Right lobe of liver (tissue), 4 donors: ENCODE results near the gene DYNLRB1.
"Not testable (repeated sequence)": the region's sequence is repeated elsewhere in the genome, so short reads cannot be mapped to it uniquely, and the experiment has no call there.

Source experiments
- POLR2A ChIP-seq: fragments of 450-650 bp; IDR thresholded peaks from one replicate; pipeline ENCODE4 v1.6.1; 2017; ENCODE audit warnings: antibody characterized with exemption, mild to moderate bottlenecking
- TF ChIP-seq, protein P1 (sequence below), 4 donors: fragments of 200-600 bp in 3 of 4; fragments of 450-650 bp in 1 of 4; IDR thresholded peaks; one replicate each; pipeline versions ENCODE4 v1.5.1 to v1.8.0; 2016 to 2022; ENCODE audit warnings: antibody characterized with exemption in 4 of 4, mild to moderate bottlenecking in 2 of 4
- donor health status: DM: no; HTN: no; CAD: no.
- donor health status: DM: no; HTN: no; CAD: no.
- donor health status: DM: no; HTN: yes; CAD: no.

DNA sequence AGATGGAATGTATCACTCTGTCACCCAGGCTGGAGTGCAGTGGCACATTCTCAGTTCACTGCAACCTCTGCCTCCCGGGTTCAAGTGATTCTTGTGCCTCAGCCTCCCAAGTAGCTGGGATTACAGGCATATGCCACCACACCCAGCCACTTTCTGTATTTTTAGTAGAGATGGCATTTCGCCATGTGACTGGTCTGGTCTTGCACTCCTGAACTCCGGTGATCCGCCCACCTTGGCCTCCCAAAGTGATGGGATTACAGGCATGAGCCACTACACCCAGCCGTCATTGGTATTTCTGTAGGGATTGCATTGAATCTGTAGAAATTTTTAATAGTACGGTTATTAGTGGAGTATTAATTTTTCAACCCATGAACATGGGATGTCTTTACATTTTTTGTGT lies 18.6 kb upstream of the DYNLRB1 start:
- TF ChIP-seq, protein P1, sequence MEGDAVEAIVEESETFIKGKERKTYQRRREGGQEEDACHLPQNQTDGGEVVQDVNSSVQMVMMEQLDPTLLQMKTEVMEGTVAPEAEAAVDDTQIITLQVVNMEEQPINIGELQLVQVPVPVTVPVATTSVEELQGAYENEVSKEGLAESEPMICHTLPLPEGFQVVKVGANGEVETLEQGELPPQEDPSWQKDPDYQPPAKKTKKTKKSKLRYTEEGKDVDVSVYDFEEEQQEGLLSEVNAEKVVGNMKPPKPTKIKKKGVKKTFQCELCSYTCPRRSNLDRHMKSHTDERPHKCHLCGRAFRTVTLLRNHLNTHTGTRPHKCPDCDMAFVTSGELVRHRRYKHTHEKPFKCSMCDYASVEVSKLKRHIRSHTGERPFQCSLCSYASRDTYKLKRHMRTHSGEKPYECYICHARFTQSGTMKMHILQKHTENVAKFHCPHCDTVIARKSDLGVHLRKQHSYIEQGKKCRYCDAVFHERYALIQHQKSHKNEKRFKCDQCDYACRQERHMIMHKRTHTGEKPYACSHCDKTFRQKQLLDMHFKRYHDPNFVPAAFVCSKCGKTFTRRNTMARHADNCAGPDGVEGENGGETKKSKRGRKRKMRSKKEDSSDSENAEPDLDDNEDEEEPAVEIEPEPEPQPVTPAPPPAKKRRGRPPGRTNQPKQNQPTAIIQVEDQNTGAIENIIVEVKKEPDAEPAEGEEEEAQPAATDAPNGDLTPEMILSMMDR (IDR thresholded peaks at IDR 0.05): not testable (repeated sequence)
- TF ChIP-seq POLR2A: not testable (repeated sequence)
